ENCODE data around the gene PREX1. TPM values are rescaled to one million over a fixed set of nuclear protein-coding genes. Genes with fewer than 3 reads are reported as not detected.
"Not testable (repeated sequence)": the region's sequence is repeated elsewhere in the genome, so short reads cannot be mapped to it uniquely, and the experiment has no call there.

PREX1 gene
- total and polyA plus RNA-seq, 9 donors: 16.7 to 32.5 (median 22.5) TPM

DNA sequence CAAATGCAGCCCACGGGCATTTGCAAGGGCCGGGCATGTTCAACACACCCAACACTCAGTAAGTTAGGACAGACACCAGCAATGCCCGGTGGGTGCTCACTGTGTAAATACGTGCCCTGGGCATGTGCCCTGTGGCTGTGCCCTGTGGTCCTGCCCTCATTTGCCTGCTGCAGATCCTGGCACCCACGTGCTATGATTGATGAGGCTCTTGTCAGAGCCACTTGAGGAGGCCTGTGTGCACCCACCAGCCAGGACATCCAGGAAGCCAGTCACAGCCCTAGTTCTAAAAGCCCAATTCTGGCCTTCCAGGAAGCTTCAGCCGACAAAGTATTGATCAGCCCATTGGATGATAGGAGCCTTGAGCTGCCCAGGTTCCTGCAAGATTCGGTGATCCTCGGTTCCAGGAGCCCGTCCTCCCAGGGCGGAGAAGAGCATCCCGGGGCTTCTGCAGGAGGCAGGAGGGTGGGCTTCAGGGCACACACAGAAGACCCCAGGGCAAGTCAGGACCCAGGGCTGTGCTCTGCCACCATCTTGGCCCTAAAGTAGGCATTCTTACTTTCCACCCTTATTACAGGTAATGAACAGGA lies 223.9 kb downstream of the PREX1 start:
- no peaks in the 10 kb centered on the region for H3K9me3 ChIP-seq (replicated peaks; ENCODE audit: control insufficient read depth, low read depth, low read length)
- peaks cover 17% of the 10 kb centered on the region for H3K27me3 ChIP-seq (ENCODE audit: control insufficient read depth, insufficient read depth, low read length)
- 79% methylated on average over 11 of the region's 11 CpGs for WGBS (ENCODE audit: insufficient coverage)
- H3K36me3 ChIP-seq (ENCODE audit: control insufficient read depth, insufficient read depth, low read length): no peaks in the 10 kb centered on the region
- no peak overlapping the region for H3K27ac ChIP-seq (ENCODE audit: low read length)
- no peak overlapping the region for H3K4me3 ChIP-seq (ENCODE audit: low read length)
- no peak for DNase-seq
- H3K4me1 ChIP-seq (ENCODE audit: control insufficient read depth, insufficient read depth, low read length): peaks cover 19% of the 10 kb centered on the region

DNA sequence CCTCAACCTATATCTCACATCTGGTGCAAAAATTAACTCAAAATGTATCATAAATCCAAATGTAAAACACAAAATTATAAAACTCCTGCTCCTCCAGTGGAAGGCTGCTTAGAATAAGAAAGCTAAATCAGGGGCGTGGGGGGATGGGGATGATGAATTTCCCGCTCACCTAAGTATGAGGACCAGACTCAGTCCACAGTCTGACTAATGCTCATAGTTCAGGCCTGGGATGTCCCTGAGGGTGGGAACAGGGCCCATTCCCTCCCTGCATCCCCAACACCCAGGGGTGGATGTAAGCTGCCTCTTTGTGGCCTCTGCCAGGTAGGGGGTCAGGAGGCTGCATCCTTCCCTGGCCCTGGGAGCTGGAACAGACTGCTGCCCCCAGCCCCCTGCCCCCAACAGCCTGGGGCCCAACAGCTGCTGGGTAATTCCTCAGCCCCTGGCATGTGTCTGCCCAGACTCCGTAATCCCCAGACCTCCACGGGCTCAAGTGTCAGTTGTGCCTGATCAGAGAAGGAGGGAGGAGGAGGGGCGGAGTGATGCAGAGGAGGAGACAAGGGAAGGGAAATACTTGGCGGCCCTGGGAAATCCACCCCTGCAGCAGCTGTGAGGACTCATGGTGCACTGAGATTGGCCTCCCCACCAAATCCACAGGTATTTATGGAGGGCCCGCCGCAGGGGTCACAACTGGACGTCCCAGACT lies 224.5 kb downstream of the PREX1 start:
- H3K27ac ChIP-seq (ENCODE audit: low read length): no peak overlapping the region
- H3K4me1 ChIP-seq (ENCODE audit: control insufficient read depth, insufficient read depth, low read length): peaks cover 19% of the 10 kb centered on the region
- H3K36me3 ChIP-seq (ENCODE audit: control insufficient read depth, insufficient read depth, low read length): no peaks in the 10 kb centered on the region
- WGBS (ENCODE audit: insufficient coverage): 34% methylated on average over 5 of the region's 9 CpGs
- peaks cover 17% of the 10 kb centered on the region for H3K27me3 ChIP-seq (ENCODE audit: control insufficient read depth, insufficient read depth, low read length)
- no peaks in the 10 kb centered on the region for H3K9me3 ChIP-seq (replicated peaks; ENCODE audit: control insufficient read depth, low read depth, low read length)
- peak; percentile 65 for DNase-seq
- H3K4me3 ChIP-seq (ENCODE audit: low read length): no peak overlapping the region

- WGBS (ENCODE audit: insufficient coverage): 86% methylated on average over 1 of the region's 5 CpGs
- DNase-seq: no peak
- H3K4me1 ChIP-seq (ENCODE audit: control insufficient read depth, insufficient read depth, low read length): peaks cover 19% of the 10 kb centered on the region
- no peak overlapping the region for H3K4me3 ChIP-seq (ENCODE audit: low read length)
- no peak overlapping the region for H3K27ac ChIP-seq (ENCODE audit: low read length)
- H3K36me3 ChIP-seq (ENCODE audit: control insufficient read depth, insufficient read depth, low read length): no peaks in the 10 kb centered on the region
- H3K27me3 ChIP-seq (ENCODE audit: control insufficient read depth, insufficient read depth, low read length): peaks cover 19% of the 10 kb centered on the region
- no peaks in the 10 kb centered on the region for H3K9me3 ChIP-seq (replicated peaks; ENCODE audit: control insufficient read depth, low read depth, low read length)
These were observed 226.0 kb downstream of the PREX1 start for GRCh38 chr20:48601798-48602197.

DNA sequence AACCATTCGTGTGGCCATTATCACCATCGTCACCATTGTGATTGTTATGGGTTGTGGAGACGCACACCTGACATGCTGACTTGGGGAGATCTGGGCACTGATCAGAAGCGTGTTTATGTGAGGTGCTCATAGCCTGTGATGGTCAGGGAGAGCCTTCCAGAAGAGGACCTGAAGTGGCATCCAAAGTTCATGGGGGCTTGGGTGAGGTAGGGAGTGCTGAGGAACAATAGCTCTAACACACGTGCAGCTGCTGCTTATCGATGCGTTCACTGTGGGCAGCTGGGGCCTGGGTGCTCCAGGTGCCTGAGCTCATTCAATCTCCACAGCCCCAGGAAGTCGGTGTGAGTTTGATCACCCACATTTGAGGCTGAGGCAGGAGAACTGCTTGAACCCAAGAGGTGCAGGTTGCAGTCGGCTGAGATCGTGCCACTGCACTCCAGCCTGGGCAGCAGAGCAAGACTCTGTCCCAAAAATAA lies 227.3 kb downstream of the PREX1 start:
- no peak for DNase-seq
- peaks cover 3% of the 10 kb centered on the region for H3K9me3 ChIP-seq (replicated peaks; ENCODE audit: control insufficient read depth, low read depth, low read length)
- H3K36me3 ChIP-seq (ENCODE audit: control insufficient read depth, insufficient read depth, low read length): no peaks in the 10 kb centered on the region
- H3K27ac ChIP-seq (ENCODE audit: low read length): no peak overlapping the region
- peaks cover 19% of the 10 kb centered on the region for H3K4me1 ChIP-seq (ENCODE audit: control insufficient read depth, insufficient read depth, low read length)
- peaks cover 19% of the 10 kb centered on the region for H3K27me3 ChIP-seq (ENCODE audit: control insufficient read depth, insufficient read depth, low read length)
- WGBS (ENCODE audit: insufficient coverage): 62% methylated on average over 7 of the region's 10 CpGs
- H3K4me3 ChIP-seq (ENCODE audit: low read length): no peak overlapping the region

- no peak for DNase-seq
- peaks cover 19% of the 10 kb centered on the region for H3K27me3 ChIP-seq (ENCODE audit: control insufficient read depth, insufficient read depth, low read length)
- WGBS (ENCODE audit: insufficient coverage): 94% methylated on average over 6 of the region's 11 CpGs
- peaks cover 18% of the 10 kb centered on the region for H3K4me1 ChIP-seq (ENCODE audit: control insufficient read depth, insufficient read depth, low read length)
- peaks cover 3% of the 10 kb centered on the region for H3K9me3 ChIP-seq (replicated peaks; ENCODE audit: control insufficient read depth, low read depth, low read length)
- no peaks in the 10 kb centered on the region for H3K36me3 ChIP-seq (ENCODE audit: control insufficient read depth, insufficient read depth, low read length)
- H3K4me3 ChIP-seq (ENCODE audit: low read length): no peak overlapping the region
- H3K27ac ChIP-seq (ENCODE audit: low read length): no peak overlapping the region
These were observed 227.9 kb downstream of the PREX1 start for GRCh38 chr20:48599748-48600469.

- Histone ChIP-seq H3K27ac (ENCODE audit: low read length) (no peak overlapping the region), H3K4me3 (ENCODE audit: low read length) (no peak overlapping the region), H3K9me3 (replicated peaks; ENCODE audit: control insufficient read depth, low read depth, low read length) (peaks cover 3% of the 10 kb centered on the region), H3K27me3 (ENCODE audit: control insufficient read depth, insufficient read depth, low read length) (peaks cover 17% of the 10 kb centered on the region), H3K36me3 (ENCODE audit: control insufficient read depth, insufficient read depth, low read length) (no peaks in the 10 kb centered on the region), H3K4me1 (ENCODE audit: control insufficient read depth, insufficient read depth, low read length) (peaks cover 12% of the 10 kb centered on the region)
- 77% methylated on average over 3 of the region's 7 CpGs for WGBS (ENCODE audit: insufficient coverage)
- DNase-seq: no peak
These were observed 228.6 kb downstream of the PREX1 start for GRCh38 chr20:48599106-48599747.

GRCh38 chr20:48598303-48598941 lies 229.4 kb downstream of the PREX1 start:
- H3K27me3 ChIP-seq (ENCODE audit: control insufficient read depth, insufficient read depth, low read length): peaks cover 17% of the 10 kb centered on the region
- H3K36me3 ChIP-seq (ENCODE audit: control insufficient read depth, insufficient read depth, low read length); DNase-seq; H3K4me1 ChIP-seq (ENCODE audit: control insufficient read depth, insufficient read depth, low read length); H3K9me3 ChIP-seq (replicated peaks; ENCODE audit: control insufficient read depth, low read depth, low read length); H3K4me3 ChIP-seq (ENCODE audit: low read length); H3K27ac ChIP-seq (ENCODE audit: low read length): not testable (repeated sequence)
- WGBS (ENCODE audit: insufficient coverage): 54% methylated on average over 3 of the region's 16 CpGs

- H3K27ac ChIP-seq (ENCODE audit: low read length): no peak overlapping the region
- no peak overlapping the region for H3K4me3 ChIP-seq (ENCODE audit: low read length)
- no peaks in the 10 kb centered on the region for H3K36me3 ChIP-seq (ENCODE audit: control insufficient read depth, insufficient read depth, low read length)
- no peak for DNase-seq
- WGBS (ENCODE audit: insufficient coverage): 72% methylated on average over 10 of the region's 12 CpGs
- peaks cover 17% of the 10 kb centered on the region for H3K27me3 ChIP-seq (ENCODE audit: control insufficient read depth, insufficient read depth, low read length)
- no peaks in the 10 kb centered on the region for H3K4me1 ChIP-seq (ENCODE audit: control insufficient read depth, insufficient read depth, low read length)
- peaks cover 3% of the 10 kb centered on the region for H3K9me3 ChIP-seq (replicated peaks; ENCODE audit: control insufficient read depth, low read depth, low read length)
These were observed 230.1 kb downstream of the PREX1 start for GRCh38 chr20:48597521-48598302.

DNA sequence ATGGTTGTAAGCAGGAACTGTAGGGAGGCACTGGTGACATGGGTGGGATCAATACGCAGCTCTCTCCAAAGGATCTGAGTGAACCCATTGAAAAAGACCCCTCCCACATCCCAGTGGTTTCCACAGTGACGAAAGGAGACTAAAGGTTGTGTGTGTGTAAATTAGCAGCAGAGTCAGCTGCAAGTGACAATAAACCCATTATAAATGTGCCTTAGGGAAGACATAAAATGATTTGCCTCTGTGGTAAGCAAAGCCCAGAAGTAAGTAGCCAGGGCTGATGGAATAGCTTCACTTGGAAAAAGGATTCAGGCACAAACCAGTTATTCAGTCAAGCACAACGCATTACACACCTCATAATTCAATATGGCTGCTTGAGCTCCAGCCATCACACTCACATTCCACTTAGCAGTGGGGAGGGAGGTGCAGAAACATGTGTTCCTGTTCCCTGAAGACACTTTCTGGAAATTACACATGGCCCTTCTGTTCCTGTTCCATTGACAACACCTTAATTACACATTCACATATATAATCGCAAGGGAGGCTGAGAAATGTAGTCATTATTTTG lies 231.4 kb downstream of the PREX1 start:
- Histone ChIP-seq H3K4me1 (ENCODE audit: control insufficient read depth, insufficient read depth, low read length) (no peaks in the 10 kb centered on the region), H3K27ac (ENCODE audit: low read length) (no peak overlapping the region), H3K9me3 (replicated peaks; ENCODE audit: control insufficient read depth, low read depth, low read length) (peaks cover 3% of the 10 kb centered on the region), H3K36me3 (ENCODE audit: control insufficient read depth, insufficient read depth, low read length) (no peaks in the 10 kb centered on the region), H3K27me3 (ENCODE audit: control insufficient read depth, insufficient read depth, low read length) (peaks cover 18% of the 10 kb centered on the region), H3K4me3 (ENCODE audit: low read length) (no peak overlapping the region)
- no CpG with 5 or more reads among the region's 4 CpGs for WGBS (ENCODE audit: insufficient coverage)
- DNase-seq: no peak
